PC-3 (cell line): ENCODE data around the gene DMAC2L.

Source experiments
- CTCF ChIP-seq: fragments of 300-600 bp; sonication (generic); conservative IDR thresholded peaks from 2 replicates; pipeline ENCODE4 v1.5.1; 2017; ENCODE audit warnings: antibody characterized with exemption, low read depth, mild to moderate bottlenecking, low read length
- EZH2 ChIP-seq: fragments of 300-600 bp; sonication (generic); IDR thresholded peaks from one replicate; pipeline ENCODE4 v1.6.1; 2017; ENCODE audit warnings: antibody characterized with exemption, mild to moderate bottlenecking, low read length; ENCODE audit not compliant: unreplicated experiment

DNA sequence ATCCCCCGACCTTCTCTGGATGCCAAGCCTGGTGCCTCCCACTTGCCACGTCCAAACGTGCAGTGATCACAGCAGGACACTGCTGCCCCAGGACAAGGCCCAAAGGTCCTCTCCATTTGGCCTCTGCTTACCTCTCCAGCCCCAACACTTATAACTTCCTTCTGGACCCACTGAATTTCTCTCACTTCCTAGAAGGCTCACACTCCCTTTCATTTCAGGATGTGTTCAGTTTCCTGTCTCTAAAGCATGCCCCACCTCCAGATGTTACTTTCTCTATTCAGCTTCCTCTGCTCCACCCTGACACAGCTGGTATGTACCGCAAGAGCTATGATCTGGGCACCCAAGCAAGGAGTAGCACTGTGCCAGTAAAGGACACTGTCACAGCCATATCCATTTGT, 51.6 kb downstream of the DMAC2L start:
- TF ChIP-seq CTCF, result no peak
- TF ChIP-seq EZH2, result no peak
